GM18508 (cell line): ENCODE results near the gene CLEC18B.
"Not testable (repeated sequence)": the region's sequence is repeated elsewhere in the genome, so short reads cannot be mapped to it uniquely, and the experiment has no call there.

ENCODE experiments used
- ATAC-seq: cut with Tn5 transposase; IDR thresholded peaks from one replicate; pipeline ENCODE4 v1.9.1; 2021; ENCODE audit warnings: moderate number of reproducible peaks; ENCODE audit not compliant: insufficient read depth, unreplicated experiment

CLEC18B gene

GRCh38 chr16:74409185-74409981, 11.9 kb downstream of the CLEC18B start:
- not testable (repeated sequence) for ATAC-seq

DNA sequence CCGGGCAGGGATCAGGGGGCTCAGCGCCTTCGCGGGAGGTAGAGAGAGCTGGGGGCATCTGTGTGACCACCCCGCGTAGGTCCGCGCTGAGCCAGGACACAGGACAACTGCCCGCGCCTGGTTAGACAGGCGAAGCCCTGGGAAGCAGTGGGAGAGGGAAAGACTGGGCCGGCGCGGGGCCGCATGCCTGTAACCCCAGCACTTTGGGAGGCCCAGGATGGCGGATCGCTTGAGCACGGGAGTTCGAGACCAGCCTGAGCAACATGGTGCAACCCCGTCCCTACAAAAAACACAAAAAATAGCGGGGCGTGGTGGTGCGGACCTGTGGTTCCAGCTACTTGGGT, 13.9 kb downstream of the CLEC18B start:
- ATAC-seq: not testable (repeated sequence)

DNA sequence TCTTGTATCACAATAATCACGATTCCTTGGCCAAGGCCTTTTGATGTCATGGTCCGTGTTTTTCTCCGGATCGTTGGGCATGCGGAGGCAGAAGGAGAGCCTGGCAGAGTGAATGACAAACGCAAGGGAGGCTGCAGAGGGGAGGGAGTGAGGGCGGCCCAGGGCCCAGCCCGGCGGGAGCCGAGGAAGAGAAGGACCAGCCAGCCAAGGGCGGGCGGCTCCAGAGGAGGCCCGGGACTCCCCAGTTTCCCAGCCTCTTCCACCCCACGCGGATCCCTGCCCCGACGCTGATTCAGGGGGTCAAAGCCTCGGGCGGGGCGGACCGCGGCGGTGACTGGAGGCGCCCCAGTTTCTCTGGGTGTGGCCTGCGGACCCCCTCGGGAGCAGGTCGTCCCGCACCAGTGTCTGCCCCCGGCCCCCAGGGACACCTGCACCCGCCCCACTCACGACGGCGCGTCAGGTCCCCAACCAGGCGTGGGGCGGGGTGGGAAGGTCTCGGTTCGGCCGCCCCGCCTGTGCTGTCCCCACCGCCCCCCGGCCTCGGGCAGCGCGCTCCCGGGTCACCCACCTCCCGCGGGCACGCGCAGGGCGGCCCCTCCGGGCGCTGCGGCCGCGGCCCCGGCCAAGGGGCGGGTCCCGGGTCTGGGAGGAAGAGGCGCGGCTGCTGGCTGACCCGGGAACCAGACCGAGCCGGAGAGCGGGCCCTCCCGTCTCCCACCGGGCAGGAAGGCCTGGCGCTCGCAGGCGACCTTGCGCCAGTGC, 14.5 kb downstream of the CLEC18B start:
- ATAC-seq: not testable (repeated sequence)

- ATAC-seq: not testable (repeated sequence)
These were observed 16.9 kb downstream of the CLEC18B start for GRCh38 chr16:74404148-74404933.

GRCh38 chr16:74400238-74400637, 21.0 kb downstream of the CLEC18B start:
- ATAC-seq: not testable (repeated sequence)

GRCh38 chr16:74398212-74398895, 22.9 kb downstream of the CLEC18B start:
- ATAC-seq: not testable (repeated sequence)

GRCh38 chr16:74396521-74397017, 24.7 kb downstream of the CLEC18B start:
- not testable (repeated sequence) for ATAC-seq

- ATAC-seq: not testable (repeated sequence)
These were observed 26.7 kb downstream of the CLEC18B start for GRCh38 chr16:74394604-74395003.

DNA sequence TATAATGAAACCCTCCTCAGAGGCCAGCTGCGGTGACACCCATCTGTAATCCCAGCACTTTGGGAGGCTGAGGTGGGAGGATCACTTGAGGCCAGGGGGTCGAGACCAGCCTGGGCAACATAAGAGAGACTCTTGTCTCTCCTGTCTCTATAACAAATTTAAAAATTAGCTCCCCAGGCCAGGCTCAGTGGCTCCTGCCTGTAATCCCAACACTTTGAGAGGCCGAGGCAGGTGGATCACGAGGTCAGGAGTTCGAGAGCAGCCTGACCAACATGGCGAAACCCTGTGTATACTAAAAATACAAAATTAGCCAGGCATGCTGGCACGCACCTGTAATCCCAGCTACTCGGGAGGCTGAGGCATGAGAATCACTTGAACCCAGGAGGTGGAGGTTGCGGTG, 27.1 kb downstream of the CLEC18B start:
- ATAC-seq: not testable (repeated sequence)

GRCh38 chr16:74391454-74392050, 29.7 kb downstream of the CLEC18B start:
- ATAC-seq: not testable (repeated sequence)

- ATAC-seq: not testable (repeated sequence)
These were observed 38.8 kb downstream of the CLEC18B start for GRCh38 chr16:74382339-74383034.

GRCh38 chr16:74373847-74374184, 47.5 kb downstream of the CLEC18B start:
- ATAC-seq: not testable (repeated sequence)

- ATAC-seq: no peak
These were observed 48.1 kb downstream of the CLEC18B start for GRCh38 chr16:74372953-74373846.

DNA sequence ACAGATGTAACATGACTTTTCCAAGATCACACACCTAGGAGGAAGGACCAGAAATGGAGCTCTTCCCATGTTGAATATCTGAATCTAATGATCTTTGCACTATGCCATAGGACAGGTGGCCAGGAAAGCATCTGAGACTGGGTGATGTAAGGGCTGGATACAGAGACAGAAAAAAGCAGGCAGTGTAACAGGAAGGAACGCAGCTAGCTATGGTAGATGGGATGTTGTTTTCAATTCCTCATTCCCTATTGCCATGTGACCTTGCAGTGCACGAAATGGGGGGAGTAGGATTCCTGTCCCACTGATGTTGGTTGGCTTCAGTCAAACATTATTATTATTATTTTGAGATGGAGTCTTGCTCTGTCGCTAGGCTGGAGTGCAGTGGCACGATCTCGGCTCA, 48.9 kb downstream of the CLEC18B start:
- no peak for ATAC-seq

GRCh38 chr16:74370338-74371135, 50.7 kb downstream of the CLEC18B start:
- ATAC-seq: not testable (repeated sequence)

- ATAC-seq: peak; percentile 79
These were observed 53.0 kb downstream of the CLEC18B start for GRCh38 chr16:74368002-74368911.
